Measurements from ENCODE around the gene C9. TPM values are rescaled to one million over a fixed set of nuclear protein-coding genes. Genes with fewer than 3 reads are reported as not detected.

Gene C9
- total RNA-seq, 6 donors from 2014 or later: 0.31 to 0.51 TPM; not detected in 4

- Histone ChIP-seq H3K4me1 (no peaks in the 10 kb centered on the region), H3K36me3 (no peaks in the 10 kb centered on the region), H3K27ac (no peak overlapping the region), H3K27me3 (no peaks in the 10 kb centered on the region), H3K9me3 (peaks cover 6 to 11% (median 9%) of the 10 kb centered on the region in 4 donors), H3K4me3 (no peak overlapping the region)
- TF ChIP-seq POLR2AphosphoS5 (IDR thresholded peaks at IDR 0.05) (no peak), EP300 (IDR thresholded peaks at IDR 0.05) (no peak), CTCF (IDR thresholded peaks at IDR 0.05) (no peak), POLR2A (IDR thresholded peaks at IDR 0.05) (no peak)
- no peak for ATAC-seq (ENCODE audit: low FRiP score in 2 of 2)
- WGBS, 2 donors: 89 to 93% methylated on average over 2 of the region's 2 CpGs
- no peak for DNase-seq
These were observed 12.1 kb downstream of the C9 start for GRCh38 chr5:39352170-39352569.

- H3K27ac ChIP-seq: no peak overlapping the region
- DNase-seq: no peak
- ATAC-seq (ENCODE audit: low FRiP score in 2 of 2): no peak
- WGBS, 2 donors: 86 to 93% methylated on average over 4 of the region's 4 CpGs
- no peaks in the 10 kb centered on the region for H3K4me1 ChIP-seq
- no peak for TF ChIP-seq EP300 (IDR thresholded peaks at IDR 0.05)
- TF ChIP-seq POLR2A (IDR thresholded peaks at IDR 0.05): no peak
- TF ChIP-seq POLR2AphosphoS5 (IDR thresholded peaks at IDR 0.05): no peak
- no peak for TF ChIP-seq CTCF (IDR thresholded peaks at IDR 0.05)
- peaks cover 6 to 11% (median 9%) of the 10 kb centered on the region in 4 donors for H3K9me3 ChIP-seq
- H3K36me3 ChIP-seq: no peaks in the 10 kb centered on the region
- no peaks in the 10 kb centered on the region for H3K27me3 ChIP-seq
- no peak overlapping the region for H3K4me3 ChIP-seq
These were observed 14.8 kb downstream of the C9 start for GRCh38 chr5:39349484-39349883.

GRCh38 chr5:39342460-39342859 is 21.8 kb downstream of the C9 start:
- no peaks in the 10 kb centered on the region for H3K4me1 ChIP-seq
- ATAC-seq (ENCODE audit: low FRiP score in 2 of 2): no peak
- no peak for TF ChIP-seq POLR2A (IDR thresholded peaks at IDR 0.05)
- TF ChIP-seq CTCF (IDR thresholded peaks at IDR 0.05): no peak
- TF ChIP-seq EP300 (IDR thresholded peaks at IDR 0.05): no peak
- no peak for TF ChIP-seq POLR2AphosphoS5 (IDR thresholded peaks at IDR 0.05)
- WGBS, 2 donors: 96 to 100% methylated on average over 1 of the region's 1 CpG
- no peaks in the 10 kb centered on the region for H3K27me3 ChIP-seq
- no peaks in the 10 kb centered on the region for H3K9me3 ChIP-seq
- H3K4me3 ChIP-seq: no peak overlapping the region
- no peaks in the 10 kb centered on the region for H3K36me3 ChIP-seq
- no peak for DNase-seq
- H3K27ac ChIP-seq: no peak overlapping the region

- no peaks in the 10 kb centered on the region for H3K36me3 ChIP-seq
- H3K4me1 ChIP-seq: no peaks in the 10 kb centered on the region
- TF ChIP-seq POLR2A (IDR thresholded peaks at IDR 0.05) (no peak), POLR2AphosphoS5 (IDR thresholded peaks at IDR 0.05) (no peak), EP300 (IDR thresholded peaks at IDR 0.05) (no peak), CTCF (IDR thresholded peaks at IDR 0.05) (no peak)
- no peaks in the 10 kb centered on the region for H3K9me3 ChIP-seq
- WGBS, 2 donors: 97 to 100% methylated on average over 1 of the region's 1 CpG
- no peak for DNase-seq
- H3K27ac ChIP-seq: no peak overlapping the region
- ATAC-seq (ENCODE audit: low FRiP score in 2 of 2): no peak
- no peaks in the 10 kb centered on the region for H3K27me3 ChIP-seq
- H3K4me3 ChIP-seq: no peak overlapping the region
These were observed 22.4 kb downstream of the C9 start for GRCh38 chr5:39341896-39342295.

- H3K27me3 ChIP-seq: no peaks in the 10 kb centered on the region
- H3K4me1 ChIP-seq: no peaks in the 10 kb centered on the region
- DNase-seq: no peak
- H3K36me3 ChIP-seq: no peaks in the 10 kb centered on the region
- ATAC-seq (ENCODE audit: low FRiP score in 2 of 2): no peak
- H3K27ac ChIP-seq: no peak overlapping the region
- TF ChIP-seq CTCF (IDR thresholded peaks at IDR 0.05): no peak
- no peak for TF ChIP-seq EP300 (IDR thresholded peaks at IDR 0.05)
- TF ChIP-seq POLR2A (IDR thresholded peaks at IDR 0.05): no peak
- no peak for TF ChIP-seq POLR2AphosphoS5 (IDR thresholded peaks at IDR 0.05)
- no peak overlapping the region for H3K4me3 ChIP-seq
- WGBS, 2 donors: 70 to 75% methylated on average over 1 of the region's 1 CpG
- no peaks in the 10 kb centered on the region for H3K9me3 ChIP-seq
These were observed 23.8 kb downstream of the C9 start for GRCh38 chr5:39340506-39340905.
